Heart left ventricle (tissue), 16 donors: ENCODE data around the gene DFFB. TPM values are rescaled to one million over a fixed set of nuclear protein-coding genes. Genes with fewer than 3 reads are reported as not detected.

Experiments used
- ATAC-seq, 4 donors: fragments of 200-7000 bp; cut with Tn5 transposase; one replicate each; pipeline ENCODE4 v1.9.1; 2020 to 2022; ENCODE audit warnings: moderate library complexity in 4 of 4, mild to moderate bottlenecking in 3 of 4, moderate number of reproducible peaks in 1 of 4
- DNase-seq, 5 donors: peaks; one replicate each; pipeline ENCODE4 v3.0.0-alpha.2; 2020
- H3K27ac ChIP-seq, 12 donors: fragments of 200-600 bp; sonication (generic) in 4 of 12; one replicate each; pipeline versions ENCODE4 v1.5.0 to v1.8.0; 2016 to 2022; ENCODE audit warnings: mild to moderate bottlenecking in 2 of 12
- H3K27me3 ChIP-seq, 9 donors: fragments of 200-600 bp; sonication (generic) in 2 of 9; one replicate each; pipeline versions ENCODE4 v1.5.1 to v1.8.0; 2016 to 2022; ENCODE audit warnings: mild to moderate bottlenecking in 3 of 9
- H3K36me3 ChIP-seq, 9 donors: fragments of 200-600 bp; sonication (generic) in 2 of 9; one replicate each; pipeline versions ENCODE4 v1.5.0 to v1.8.0; 2018 to 2022; ENCODE audit warnings: mild to moderate bottlenecking in 2 of 9
- H3K4me1 ChIP-seq, 12 donors: fragments of 200-600 bp; sonication (generic) in 4 of 12; one replicate each; pipeline versions ENCODE4 v1.5.0 to v1.8.0; 2016 to 2022; ENCODE audit warnings: mild to moderate bottlenecking in 3 of 12
- H3K4me3 ChIP-seq, 12 donors: fragments of 200-600 bp; sonication (generic) in 4 of 12; one replicate each; pipeline versions ENCODE4 v1.5.0 to v1.8.0; 2017 to 2022; ENCODE audit warnings: mild to moderate bottlenecking in 9 of 12, moderate library complexity in 4 of 12
- H3K9me3 ChIP-seq, 12 donors: fragments of 200-600 bp; sonication (generic) in 4 of 12; one replicate each; pipeline versions ENCODE4 v1.5.0 to v1.8.0; 2016 to 2022; ENCODE audit warnings: mild to moderate bottlenecking in 1 of 12
- POLR2A ChIP-seq, 2 donors: fragments of 450-650 bp; IDR thresholded peaks; one replicate each; pipeline ENCODE4 v1.6.1; 2017; ENCODE audit warnings: antibody characterized with exemption in 2 of 2, mild to moderate bottlenecking in 2 of 2, moderate library complexity in 2 of 2
- WGBS, 4 donors: extraction: QIAGEN DNeasy Blood & Tissue Kit in 2 of 4; methylation state at CpG; one replicate each; pipeline versions ENCODE4 v1.1.5 to v1.1.7; 2013 to 2018; 5-methylcytosine and 5-hydroxymethylcytosine counted together
- intact Hi-C, 10 donors: fragments of 100-400 bp; cut with DNase I; formaldehyde crosslinking; loops; one replicate each; pipeline versions ENCODE4 v1.11.1 to v1.14.2; 2022
- polyA plus RNA-seq, 2 donors: library from polyadenylated mRNA; stranded (reverse); fragments of 200-250 nt; gene quantifications; one replicate each; pipeline ENCODE4 v1.2.3, GENCODE V29; 2013
- total RNA-seq, 9 donors: library from RNA; depleted of rRNA in 2 of 9; stranded (reverse); fragments of >200 nt in 2 of 9; fragmentation: NEBNext Ultra II Directional in 3 of 9; extraction: Animal tissue kit (Norgen Biotek cat#: 25700) in 3 of 9; gene quantifications; one replicate each; pipeline versions ENCODE4 v1.1.0 to v1.2.4, GENCODE V29; 2016 to 2023
- TF ChIP-seq, protein P1 (sequence below), 12 donors: fragments of 200-600 bp; sonication (generic) in 4 of 12; IDR thresholded peaks; one replicate each; pipeline versions ENCODE4 v1.5.0 to v1.8.0; 2018 to 2022; ENCODE audit warnings: antibody characterized with exemption in 12 of 12, mild to moderate bottlenecking in 5 of 12
- donor health status: ischemic (EF 13 %, LVEDD 7.1; RV severe dilation, severe dysfunction).
- donor health status: healthy with polysubstance abuse.
- donor health status: DM: no; HTN: yes; CAD: no.
- donor health status: DM: no; HTN: no; CAD: no.
- donor health status: ischemic (EF 25% LVEDD 6.9; RV normal size, moderate dysfunction).
- donor health status: ischemic (EF 25% LVEDD 5.7; RV mildly dilated, moderate dysfunction).
- donor health status: healthy.
- donor health status: DM: yes; HTN: yes; CAD: no.
- donor health status: ischemic (EF 35%, LVEDD 5.7; RV mildly dilated, moderate dysfunction).
- donor health status: nonischemic (EF 11% LVEDD 7.7; RV severe dilation, severe dysfunction).
- donor health status: DM: yes; HTN: yes; CAD: no.
- donor health status: PGD.
- donor health status: ischemic (EF 29% LVEDD 5.4; RV normal size, mild dysfunction).
- donor health status: nonischemic (EF 23%, LVEDD 6.1; RV moderate dilation, normal function).

Gene DFFB
- total and polyA plus RNA-seq, 11 donors: 1.3 to 5.8 (median 2.6) TPM

DNA sequence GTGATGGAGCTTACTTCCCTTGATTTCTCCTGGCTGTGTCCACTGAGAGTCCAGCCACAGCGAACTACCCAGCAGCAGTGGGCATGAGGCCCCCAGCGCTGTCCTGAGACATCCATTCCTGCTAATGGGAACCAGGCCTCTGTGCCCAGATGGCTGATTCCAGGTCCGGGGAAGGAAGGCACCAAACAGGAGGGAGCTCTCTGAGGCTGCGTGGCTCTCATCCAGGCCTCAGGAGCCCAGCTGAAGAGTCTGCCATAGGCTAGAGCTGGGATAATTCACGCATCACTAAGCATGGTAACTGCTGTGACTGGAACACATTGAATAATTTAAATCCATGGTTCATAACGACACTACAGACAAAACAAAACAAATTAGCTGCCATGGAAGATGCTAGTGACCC, 36.3 kb upstream of the DFFB start:
- no peaks in the 10 kb centered on the region for H3K27me3 ChIP-seq
- H3K4me3 ChIP-seq: no peak overlapping the region
- H3K27ac ChIP-seq: no peak overlapping the region
- ATAC-seq: no peak
- H3K36me3 ChIP-seq: peaks cover 0 to 78% (median 72%) of the 10 kb centered on the region in 9 donors
- WGBS, 4 donors: 87 to 94% (median 92%) methylated on average over 6 of the region's 6 CpGs
- intact Hi-C loops: no loop called here
- no peaks in the 10 kb centered on the region for H3K4me1 ChIP-seq
- no peak for TF ChIP-seq POLR2A (IDR thresholded peaks at IDR 0.05)
- TF ChIP-seq, protein P1, sequence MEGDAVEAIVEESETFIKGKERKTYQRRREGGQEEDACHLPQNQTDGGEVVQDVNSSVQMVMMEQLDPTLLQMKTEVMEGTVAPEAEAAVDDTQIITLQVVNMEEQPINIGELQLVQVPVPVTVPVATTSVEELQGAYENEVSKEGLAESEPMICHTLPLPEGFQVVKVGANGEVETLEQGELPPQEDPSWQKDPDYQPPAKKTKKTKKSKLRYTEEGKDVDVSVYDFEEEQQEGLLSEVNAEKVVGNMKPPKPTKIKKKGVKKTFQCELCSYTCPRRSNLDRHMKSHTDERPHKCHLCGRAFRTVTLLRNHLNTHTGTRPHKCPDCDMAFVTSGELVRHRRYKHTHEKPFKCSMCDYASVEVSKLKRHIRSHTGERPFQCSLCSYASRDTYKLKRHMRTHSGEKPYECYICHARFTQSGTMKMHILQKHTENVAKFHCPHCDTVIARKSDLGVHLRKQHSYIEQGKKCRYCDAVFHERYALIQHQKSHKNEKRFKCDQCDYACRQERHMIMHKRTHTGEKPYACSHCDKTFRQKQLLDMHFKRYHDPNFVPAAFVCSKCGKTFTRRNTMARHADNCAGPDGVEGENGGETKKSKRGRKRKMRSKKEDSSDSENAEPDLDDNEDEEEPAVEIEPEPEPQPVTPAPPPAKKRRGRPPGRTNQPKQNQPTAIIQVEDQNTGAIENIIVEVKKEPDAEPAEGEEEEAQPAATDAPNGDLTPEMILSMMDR (IDR thresholded peaks at IDR 0.05): no peak
- no peaks in the 10 kb centered on the region for H3K9me3 ChIP-seq
- no peak for DNase-seq

DNA sequence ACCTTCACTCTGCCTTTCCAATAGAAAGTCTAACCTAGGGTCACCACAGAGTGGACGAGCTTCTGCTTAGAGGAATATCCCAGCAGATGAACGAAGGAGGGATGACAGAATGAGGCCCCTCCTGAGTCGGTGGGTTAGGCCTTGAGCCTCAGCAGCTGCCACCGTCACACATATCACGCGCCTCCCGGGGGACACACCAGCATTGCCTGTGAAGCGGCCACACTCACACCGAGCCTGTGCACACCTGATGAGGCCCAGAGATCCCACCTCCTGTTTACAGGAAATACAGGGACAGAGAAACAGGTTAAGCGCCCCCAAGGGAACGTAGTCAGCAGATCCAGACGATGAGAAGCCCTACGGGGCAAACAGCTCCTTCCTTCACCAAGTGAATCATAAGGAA, 35.8 kb upstream of the DFFB start:
- ATAC-seq: no peak
- H3K4me3 ChIP-seq: no peak overlapping the region
- H3K4me1 ChIP-seq: no peaks in the 10 kb centered on the region
- H3K9me3 ChIP-seq: no peaks in the 10 kb centered on the region
- H3K27ac ChIP-seq: no peak overlapping the region
- H3K36me3 ChIP-seq: peaks cover 0 to 78% (median 73%) of the 10 kb centered on the region in 9 donors
- 77 to 89% (median 82%) methylated on average over 13 of the region's 13 CpGs for WGBS, 4 donors
- intact Hi-C loops: no loop called here
- no peaks in the 10 kb centered on the region for H3K27me3 ChIP-seq
- no peak for DNase-seq
- TF ChIP-seq POLR2A (IDR thresholded peaks at IDR 0.05): no peak
- TF ChIP-seq, protein P1 (IDR thresholded peaks at IDR 0.05): no peak

DNA sequence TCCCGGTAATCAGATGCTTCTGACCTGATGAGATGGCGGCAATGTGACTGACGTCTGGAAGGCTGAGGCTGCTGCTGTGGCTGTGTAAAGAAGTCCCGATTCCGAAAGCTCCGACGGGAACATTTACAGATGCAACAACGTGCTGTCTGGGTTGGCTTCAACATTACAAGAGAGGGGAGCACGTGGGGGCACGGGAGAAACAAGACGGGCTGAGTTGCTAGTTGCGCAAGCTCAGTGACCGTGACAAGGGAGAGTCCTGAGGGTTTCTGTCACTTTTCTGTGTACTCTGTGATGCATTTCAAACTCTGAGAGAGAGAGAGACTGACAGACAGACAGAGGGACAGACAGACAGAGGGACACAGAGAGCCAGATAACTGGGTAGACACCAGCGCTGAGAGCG, 35.4 kb upstream of the DFFB start:
- TF ChIP-seq, protein P1 (IDR thresholded peaks at IDR 0.05): no peak
- TF ChIP-seq POLR2A (IDR thresholded peaks at IDR 0.05): no peak
- no peaks in the 10 kb centered on the region for H3K9me3 ChIP-seq
- no peaks in the 10 kb centered on the region for H3K4me1 ChIP-seq
- intact Hi-C loops: no loop called here
- no peak overlapping the region for H3K27ac ChIP-seq
- WGBS, 4 donors: 88 to 93% (median 89%) methylated on average over 15 of the region's 15 CpGs
- H3K4me3 ChIP-seq: no peak overlapping the region
- no peak for DNase-seq
- no peak for ATAC-seq
- H3K36me3 ChIP-seq: peaks cover 0 to 80% (median 77%) of the 10 kb centered on the region in 9 donors
- no peaks in the 10 kb centered on the region for H3K27me3 ChIP-seq

DNA sequence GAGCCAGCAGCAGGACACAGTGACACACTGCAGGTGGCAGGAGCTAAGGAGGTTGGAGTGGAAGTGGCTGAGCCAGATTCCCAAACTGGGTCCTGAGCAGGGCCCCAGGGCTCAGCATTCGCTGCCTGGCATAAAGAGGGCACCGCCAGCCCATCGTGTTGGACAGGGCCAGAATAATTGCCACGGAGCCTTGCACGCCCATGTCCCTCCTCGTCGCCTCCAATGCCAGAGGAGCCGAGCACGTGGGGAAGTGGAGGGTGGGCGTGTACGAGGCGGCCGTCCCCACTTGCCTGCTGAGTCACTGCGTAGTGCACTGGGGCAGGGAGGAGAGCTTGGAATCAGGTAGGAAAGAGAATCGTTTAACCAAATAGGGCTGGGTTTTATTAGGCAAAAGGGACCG, 34.9 kb upstream of the DFFB start:
- intact Hi-C loops: no loop called here
- H3K27ac ChIP-seq: no peak overlapping the region
- H3K4me3 ChIP-seq: no peak overlapping the region
- 88 to 94% (median 90%) methylated on average over 16 of the region's 16 CpGs for WGBS, 4 donors
- ATAC-seq (no peak), DNase-seq (no peak)
- TF ChIP-seq, protein P1 (IDR thresholded peaks at IDR 0.05): no peak
- no peak for TF ChIP-seq POLR2A (IDR thresholded peaks at IDR 0.05)
- no peaks in the 10 kb centered on the region for H3K27me3 ChIP-seq
- peaks cover 0 to 85% (median 82%) of the 10 kb centered on the region in 9 donors for H3K36me3 ChIP-seq
- no peaks in the 10 kb centered on the region for H3K9me3 ChIP-seq
- no peaks in the 10 kb centered on the region for H3K4me1 ChIP-seq
